H1 (cell line): Measurements from ENCODE around the gene ACTR6. TPM values are rescaled to one million over a fixed set of nuclear protein-coding genes. Genes with fewer than 3 reads are reported as not detected.

Source experiments
- CTCF ChIA-PET: fragments of 300-600 bp; sonication (Branson Sonifier 250); formaldehyde crosslinking; loops from one replicate; lab custom pipeline; 2021; ENCODE audit not compliant: partially characterized antibody; lab: Charles Lee
- POLR2A ChIA-PET: fragments of 300-600 bp; sonication (Branson Sonifier 250); formaldehyde crosslinking; loops from one replicate; lab custom pipeline; 2021; ENCODE audit warnings: inconsistent platforms; ENCODE audit not compliant: partially characterized antibody; lab: Charles Lee
- DNase-seq, 2 experiments: peaks; one replicate each; pipeline versions ENCODE4 v3.0.0 to v3.0.0-alpha.2; 2010 to 2022; ENCODE audit warnings: low spot score in 2 of 2, low read depth in 1 of 2, mixed read lengths in 1 of 2
- FAIRE-seq: peaks from 2 replicates; lab custom pipeline; 2011; peaks lifted over from hg19 to GRCh38; lab: Jason Lieb, UNC
- H2AFZ ChIP-seq: 2 replicates; pipeline ENCODE4 v1.8.1; 2012; ENCODE audit warnings: low read length, inconsistent platforms
- H2AK5ac ChIP-seq: 2 replicates; pipeline ENCODE4 v1.6.1; 2013; ENCODE audit warnings: low read depth, low read length
- H2BK120ac ChIP-seq: replicated peaks from 2 replicates; pipeline ENCODE3; 2013; ENCODE audit warnings: low read depth, low read length, inconsistent platforms
- H2BK12ac ChIP-seq: 2 replicates; pipeline ENCODE4 v1.6.1; 2013; ENCODE audit warnings: low read depth, low read length
- H2BK15ac ChIP-seq: 2 replicates; pipeline ENCODE4 v1.6.1; 2013; ENCODE audit warnings: low read length
- H2BK20ac ChIP-seq: 2 replicates; pipeline ENCODE4 v1.6.1; 2013; ENCODE audit warnings: low read length
- H2BK5ac ChIP-seq: 2 replicates; pipeline ENCODE4 v1.6.1; 2013; ENCODE audit warnings: low read depth, low read length
- H3K14ac ChIP-seq: 2 replicates; pipeline ENCODE4 v1.6.1; 2013; ENCODE audit warnings: inconsistent platforms; ENCODE audit not compliant: insufficient read length
- H3K18ac ChIP-seq: 2 replicates; pipeline ENCODE4 v1.6.1; 2013; ENCODE audit warnings: low read length; ENCODE audit errors: extremely low read depth
- H3K23ac ChIP-seq: 2 replicates; pipeline ENCODE4 v1.6.1; 2013; ENCODE audit warnings: inconsistent platforms; ENCODE audit not compliant: insufficient read length
- H3K23me2 ChIP-seq: 2 replicates; pipeline ENCODE4 v1.6.1; 2013; ENCODE audit warnings: low read depth, low read length
- H3K27ac ChIP-seq: 2 replicates; pipeline ENCODE4 v1.6.1; 2011; ENCODE audit warnings: low read depth, low read length, inconsistent platforms
- H3K27me3 ChIP-seq, 4 experiments: replicated peaks in 1 of 4; 1 replicate in 1 of 4; 2 replicates in 3 of 4; pipeline versions ENCODE4 v1.6.1 to v1.8.1; 2011 to 2013; ENCODE audit warnings: low read length in 3 of 4, mild to moderate bottlenecking in 3 of 4, inconsistent platforms in 2 of 4, mixed read lengths in 2 of 4, moderate library complexity in 1 of 4; ENCODE audit not compliant: control insufficient read depth in 3 of 4, insufficient read depth in 3 of 4; ENCODE audit errors: extremely low read depth in 1 of 4
- H3K36me3 ChIP-seq, 4 experiments: 2 replicates each; pipeline versions ENCODE4 v1.6.1 to v1.8.1; 2011 to 2013; ENCODE audit warnings: mild to moderate bottlenecking in 4 of 4, low read length in 3 of 4, moderate library complexity in 2 of 4, control low read depth in 1 of 4, inconsistent platforms in 1 of 4; ENCODE audit not compliant: insufficient read depth in 4 of 4, control insufficient read depth in 2 of 4
- H3K4ac ChIP-seq: replicated peaks from 2 replicates; pipeline ENCODE3; 2013; ENCODE audit warnings: low read length, low read depth, mixed read lengths, inconsistent platforms; ENCODE audit not compliant: insufficient read length
- H3K4me1 ChIP-seq, 4 experiments: replicated peaks in 1 of 4; 1 replicate in 1 of 4; 2 replicates in 3 of 4; pipeline versions ENCODE4 v1.6.1 to v1.8.1; 2011 to 2013; ENCODE audit warnings: low read length in 3 of 4, inconsistent platforms in 2 of 4, mixed read lengths in 1 of 4; ENCODE audit not compliant: insufficient read depth in 4 of 4, control insufficient read depth in 3 of 4
- H3K4me2 ChIP-seq, 2 experiments: 2 replicates each; pipeline versions ENCODE4 v1.6.1 to v1.8.1; 2011 to 2013; ENCODE audit warnings: low read depth in 2 of 2, low read length in 2 of 2, control low read depth in 1 of 2, inconsistent platforms in 1 of 2, mild to moderate bottlenecking in 1 of 2; ENCODE audit not compliant: insufficient read depth in 1 of 2
- H3K4me3 ChIP-seq, 4 experiments: fragments of 200-600, 300-600 bp in 1 of 4; sonication (generic), shearing (Covaris generic), sonication (Bioruptor Twin) in 1 of 4; 2 replicates each; pipeline versions ENCODE4 v1.5.1 to v1.8.1; 2011 to 2016; ENCODE audit warnings: low read length in 4 of 4, low read depth in 3 of 4, control low read depth in 2 of 4, inconsistent platforms in 2 of 4, mild to moderate bottlenecking in 2 of 4, mixed read lengths in 1 of 4, moderate library complexity in 1 of 4; ENCODE audit not compliant: insufficient read depth in 2 of 4; ENCODE audit errors: extremely low read depth in 1 of 4
- H3K56ac ChIP-seq: replicated peaks from 2 replicates; pipeline ENCODE3; 2013; ENCODE audit warnings: low read depth, mild to moderate bottlenecking, mixed read lengths, low read length, inconsistent platforms; ENCODE audit not compliant: insufficient read length
- H3K79me1 ChIP-seq: 2 replicates; pipeline ENCODE4 v1.6.1; 2013; ENCODE audit warnings: low read depth, low read length, control low read depth
- H3K79me2 ChIP-seq, 2 experiments: 2 replicates each; pipeline versions ENCODE4 v1.6.1 to v1.8.1; 2012 to 2013; ENCODE audit warnings: low read length in 2 of 2, mild to moderate bottlenecking in 2 of 2, inconsistent platforms in 1 of 2; ENCODE audit not compliant: insufficient read depth in 2 of 2, control insufficient read depth in 1 of 2
- H3K9ac ChIP-seq, 4 experiments: replicated peaks in 1 of 4; 1 replicate in 1 of 4; 2 replicates in 3 of 4; pipeline versions ENCODE4 v1.6.1 to v1.8.1; 2011 to 2013; ENCODE audit warnings: low read depth in 3 of 4, low read length in 3 of 4, control low read depth in 2 of 4, mild to moderate bottlenecking in 2 of 4, moderate library complexity in 2 of 4, inconsistent platforms in 1 of 4; ENCODE audit errors: extremely low read depth in 1 of 4
- H3K9me3 ChIP-seq, 2 experiments: 2 replicates each; pipeline versions ENCODE4 v1.6.1 to v1.8.1; 2012 to 2013; ENCODE audit warnings: mild to moderate bottlenecking in 2 of 2, moderate library complexity in 2 of 2, control low read depth in 1 of 2, inconsistent platforms in 1 of 2, low read depth in 1 of 2, low read length in 1 of 2, mixed read lengths in 1 of 2; ENCODE audit not compliant: insufficient read depth in 2 of 2
- H4K20me1 ChIP-seq, 2 experiments: replicated peaks in 1 of 2; 2 replicates each; pipeline versions ENCODE3 to v1.8.1; 2011 to 2013; ENCODE audit warnings: inconsistent platforms in 2 of 2, low read length in 2 of 2, mild to moderate bottlenecking in 1 of 2; ENCODE audit not compliant: insufficient read depth in 2 of 2, control insufficient read depth in 1 of 2
- H4K5ac ChIP-seq: 2 replicates; pipeline ENCODE4 v1.6.1; 2013; ENCODE audit warnings: low read length, low read depth, mixed read lengths, inconsistent platforms; ENCODE audit not compliant: insufficient read length
- H4K8ac ChIP-seq: 2 replicates; pipeline ENCODE4 v1.8.0; 2013; ENCODE audit warnings: mild to moderate bottlenecking, moderate library complexity, low read length, inconsistent platforms; ENCODE audit not compliant: insufficient read depth; ENCODE audit errors: extremely low read depth
- H4K91ac ChIP-seq: replicated peaks from 2 replicates; pipeline ENCODE3; 2013; ENCODE audit warnings: low read length, mixed read lengths, inconsistent platforms; ENCODE audit not compliant: insufficient read length
- BCL11A ChIP-seq, 2 experiments: IDR thresholded peaks; one replicate each; pipeline ENCODE4 v1.6.1; 2011; ENCODE audit warnings: low read depth in 2 of 2, low read length in 2 of 2, mild to moderate bottlenecking in 2 of 2
- EGR1 ChIP-seq: IDR thresholded peaks from 2 replicates; pipeline ENCODE4 v1.6.1; 2011; ENCODE audit warnings: low read depth, low read length, borderline replicate concordance
- GABPA ChIP-seq: IDR thresholded peaks from 2 replicates; pipeline ENCODE4 v1.6.1; 2011; ENCODE audit warnings: mild to moderate bottlenecking, low read length, moderate library complexity, borderline replicate concordance; ENCODE audit not compliant: insufficient read depth
- HDAC6 ChIP-seq: IDR thresholded peaks from one replicate; pipeline ENCODE4 v1.7.1; 2012; ENCODE audit warnings: low read depth, mild to moderate bottlenecking, inconsistent platforms, low read length, moderate library complexity
- KDM1A ChIP-seq: fragments of 200-600, 300-600 bp; sonication (generic); IDR thresholded peaks from 2 replicates; pipeline ENCODE4 v1.7.1; 2016; ENCODE audit warnings: mild to moderate bottlenecking, low read length, borderline replicate concordance
- NANOG ChIP-seq: IDR thresholded peaks from 2 replicates; pipeline ENCODE4 v1.6.1; 2011; ENCODE audit warnings: low read length, low read depth, mild to moderate bottlenecking, inconsistent platforms; ENCODE audit not compliant: insufficient read depth, poor library complexity, severe bottlenecking
- RFX5 ChIP-seq: IDR thresholded peaks from 2 replicates; pipeline ENCODE4 v1.6.1; 2011; ENCODE audit warnings: low read depth, low read length, improper control_type of control experiment, borderline replicate concordance
- RNF2 ChIP-seq: fragments of 200-900, 300-1000 bp; sonication (generic); IDR thresholded peaks from 2 replicates; pipeline ENCODE4 v1.7.1; 2016; ENCODE audit warnings: borderline replicate concordance, low read depth, mild to moderate bottlenecking, antibody characterized with exemption, low read length; ENCODE audit not compliant: poor library complexity, severe bottlenecking; ENCODE audit errors: missing control alignments
- SAP30 ChIP-seq: fragments of 300-600 bp; sonication (generic); IDR thresholded peaks from 2 replicates; pipeline ENCODE4 v1.7.1; 2012; ENCODE audit warnings: low read length, moderate library complexity, mild to moderate bottlenecking, inconsistent platforms; ENCODE audit not compliant: insufficient read depth, insufficient replicate concordance
- SP1 ChIP-seq: IDR thresholded peaks from 2 replicates; pipeline ENCODE4 v1.6.1; 2011; ENCODE audit warnings: low read depth, low read length
- SRF ChIP-seq: IDR thresholded peaks from 2 replicates; pipeline ENCODE4 v1.6.1; 2011; ENCODE audit warnings: mild to moderate bottlenecking, low read depth, low read length, moderate library complexity
- TAF7 ChIP-seq: optimal IDR thresholded peaks from 2 replicates; pipeline ENCODE3; 2011; ENCODE audit warnings: low read depth, mild to moderate bottlenecking, inconsistent platforms, low read length, moderate library complexity, borderline replicate concordance
- TBP ChIP-seq: IDR thresholded peaks from 2 replicates; pipeline ENCODE4 v1.6.1; 2011; ENCODE audit warnings: low read depth, low read length, improper control_type of control experiment
- YY1 ChIP-seq: IDR thresholded peaks from 2 replicates; pipeline ENCODE4 v1.6.1; 2011; ENCODE audit warnings: low read depth, mild to moderate bottlenecking, low read length
- WGBS, 2 experiments: shearing (Covaris generic) in 1 of 2; methylation state at CpG; one replicate each; pipeline versions ENCODE4 v1.1.6 to v1.1.7; 2013 to 2015; ENCODE audit warnings: low lambda C conversion rate in 2 of 2, mixed read lengths in 2 of 2, inconsistent platforms in 1 of 2, low coverage in 1 of 2, missing lambda C conversion rate in 1 of 2; ENCODE audit not compliant: insufficient replicate concordance in 2 of 2, insufficient coverage in 1 of 2, insufficient read length in 1 of 2; ENCODE audit errors: extremely low coverage in 1 of 2, missing lambda C conversion rate in 1 of 2; 5-methylcytosine and 5-hydroxymethylcytosine counted together
- polyA plus RNA-seq, 7 experiments: library from polyadenylated mRNA; depleted of rRNA in 3 of 7; stranded (reverse) in 5 of 7; unstranded in 2 of 7; fragments of >200 nt in 5 of 7; fragments of 200-250 nt in 2 of 7; gene quantifications; 1 replicate in 5 of 7; 2 replicates in 1 of 7; 4 replicates in 1 of 7; pipeline versions ENCODE4 v1.2.1 to v1.2.3, GENCODE V29; 2011 to 2013; ENCODE audit warnings: missing spikeins in 2 of 7, mixed read lengths in 2 of 7
- total RNA-seq: library from RNA; stranded (reverse); fragmentation: NEBNext Ultra II Directional; extraction: Animal tissue kit (Norgen Biotek cat#: 25700); gene quantifications from 2 replicates; pipeline ENCODE4 v1.2.1, GENCODE V29; 2021

The ACTR6 gene
- total and polyA plus RNA-seq, 2 of the 8 experiments (the other 6 are each of a cell fraction or from before 2014, with no cell fraction given) = 10.2 to 36.8 TPM

GRCh38 chr12:100197486-100197885 lies 3.1 kb upstream of the ACTR6 start:
- Histone ChIP-seq H2BK20ac (no peak overlapping the region), H3K9ac (no peak overlapping the region), H4K8ac (no peak overlapping the region), H3K27me3 (no peaks in the 10 kb centered on the region), H3K79me2 (peaks cover 0 to 24% of the 10 kb centered on the region in 2 experiments; a peak in 3 of 4 replicates), H2AFZ (no peak overlapping the region), H2BK15ac (no peak overlapping the region), H3K14ac (no peak overlapping the region), H3K79me1 (no peaks in the 10 kb centered on the region; the same call in 1 of the 2 replicates), H4K5ac (no peak overlapping the region), H3K23ac (no peak overlapping the region), H4K20me1 (no peaks in the 10 kb centered on the region), H3K36me3 (peaks cover 0 to 9% (median 3%) of the 10 kb centered on the region in 4 experiments; a peak in 3 of 8 replicates), H3K56ac (no peak overlapping the region), H3K18ac (no peak overlapping the region), H4K91ac (no peak overlapping the region), H2BK120ac (no peak overlapping the region), H2AK5ac (no peak overlapping the region), H3K4me1 (peaks cover 0 to 3% (median 0%) of the 10 kb centered on the region in 4 experiments; a peak in 2 of 7 replicates), H3K4me3 (no peak overlapping the region), H3K4me2 (no peak overlapping the region), H2BK5ac (no peak overlapping the region), H3K4ac (no peak overlapping the region), H3K27ac (no peak overlapping the region), H3K9me3 (no peaks in the 10 kb centered on the region), H2BK12ac (no peak overlapping the region), H3K23me2 (peaks cover 9% of the 10 kb centered on the region; the same call in 1 of the 2 replicates)
- CTCF ChIA-PET = no interaction called here
- 92% methylated on average over 4 of the region's 4 CpGs; no CpG with 5 or more reads in 1 of the 2 experiments for WGBS, 2 experiments
- no peak for FAIRE-seq
- POLR2A ChIA-PET = interaction anchor here (1.2 to 1.9 kb wide), 2 partner anchors 46 to 51 kb away, joined by 3 to 4 read pairs; no protein-coding TSS in a partner anchor
- no peak for DNase-seq
- TF ChIP-seq YY1 (no peak), TBP (no peak), HDAC6 (no peak), RNF2 (no peak), KDM1A (no peak), GABPA (no peak), RFX5 (no peak), EGR1 (no peak), SAP30 (no peak), SRF (no peak), BCL11A (IDR thresholded peaks at IDR 0.05; ENCODE audit: low read depth in 2 of 2, low read length in 2 of 2) (no peak), TAF7 (no peak), NANOG (no peak), SP1 (no peak)
